Activated naive CD4-positive, alpha-beta T cell treated with anti-CD3 and anti-CD28 coated beads, Interleukin-2, amount 10 ng/mL, durations not matched to agents 7 days and 5 days (primary cell): ENCODE results near the gene RBM3.
A peak's percentile ranks its signal among the peaks of the same experiment; 100 is the strongest.

Experiments used
- CTCF ChIA-PET: fragments of 350-600 bp; sonication (Branson Sonifier 250); formaldehyde crosslinking; loops from one replicate; lab custom pipeline; 2021; ENCODE audit warnings: antibody characterized with exemption; lab: Charles Lee
- DNase-seq: peaks from one replicate; pipeline ENCODE4 v3.0.0-alpha.2; 2020
- H3K27ac Mint-ChIP-seq: one replicate; pipeline ENCODE4 v1.8.0; 2021; ENCODE audit warnings: mild to moderate bottlenecking, moderate library complexity, mixed read lengths
- H3K27me3 Mint-ChIP-seq: one replicate; pipeline ENCODE4 v1.8.0; 2021; ENCODE audit warnings: mild to moderate bottlenecking, mixed read lengths
- H3K36me3 Mint-ChIP-seq: one replicate; pipeline ENCODE4 v1.8.0; 2021; ENCODE audit warnings: mixed read lengths
- H3K4me1 Mint-ChIP-seq: one replicate; pipeline ENCODE4 v1.8.0; 2021; ENCODE audit warnings: mixed read lengths
- H3K4me3 Mint-ChIP-seq: one replicate; pipeline ENCODE4 v1.8.0; 2021; ENCODE audit warnings: mild to moderate bottlenecking, moderate library complexity, mixed read lengths
- H3K9me3 Mint-ChIP-seq: one replicate; pipeline ENCODE4 v1.8.0; 2021; ENCODE audit warnings: mixed read lengths

RBM3 gene

DNA sequence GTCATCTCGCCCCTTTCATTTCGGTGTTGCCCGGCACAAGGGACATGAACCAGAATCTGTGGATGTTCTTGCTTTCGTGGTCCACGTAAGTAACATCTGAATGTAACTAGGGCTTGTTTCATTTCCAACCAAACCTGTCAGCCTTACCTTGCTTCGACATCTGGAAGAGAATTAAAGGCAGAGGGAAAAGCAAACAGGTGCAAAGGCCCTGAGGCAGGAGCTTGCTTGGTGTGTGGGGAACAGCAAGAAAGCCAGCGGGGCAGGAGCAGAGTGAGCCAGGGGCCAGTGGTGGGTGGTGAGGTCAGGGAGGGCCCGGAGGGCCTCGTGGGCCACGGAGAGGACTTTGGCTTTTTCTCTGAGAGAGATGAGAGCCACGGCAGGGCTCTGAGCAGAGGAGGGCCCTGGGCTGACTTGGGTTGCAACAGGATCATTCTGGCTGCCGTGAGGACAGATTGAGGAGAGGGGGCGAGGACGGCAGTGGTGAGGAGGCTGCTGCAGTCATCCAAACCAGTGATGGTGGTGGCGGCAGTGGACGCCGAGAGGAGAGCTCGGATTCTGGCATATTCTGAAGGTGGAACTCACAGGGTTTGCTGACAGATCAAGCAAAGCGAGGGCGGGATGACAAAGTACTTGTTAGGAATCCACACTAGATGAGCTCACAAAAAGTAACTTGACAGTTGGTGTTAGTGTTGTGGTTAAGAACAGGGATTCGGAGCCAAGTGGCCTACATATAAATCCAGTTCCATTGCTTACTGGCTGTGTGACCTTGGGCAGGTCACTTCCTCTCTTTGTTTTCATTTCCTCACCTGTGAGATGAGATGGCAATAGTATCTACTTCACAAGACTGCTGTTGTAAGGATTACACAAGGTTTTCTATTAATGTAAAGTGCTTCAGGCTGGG lies 16.2 kb downstream of the RBM3 start:
- no peak overlapping the region for H3K4me3 Mint-ChIP-seq
- no peak for DNase-seq
- peaks cover 4% of the 10 kb centered on the region for H3K27me3 Mint-ChIP-seq
- H3K36me3 Mint-ChIP-seq: no peaks in the 10 kb centered on the region
- CTCF ChIA-PET: interaction anchor here (1.6 kb wide), 1 partner anchor 12 kb away, joined by 3 read pairs; no protein-coding TSS in a partner anchor
- no peak overlapping the region for H3K27ac Mint-ChIP-seq
- no peaks in the 10 kb centered on the region for H3K9me3 Mint-ChIP-seq
- peaks cover 9% of the 10 kb centered on the region for H3K4me1 Mint-ChIP-seq

DNA sequence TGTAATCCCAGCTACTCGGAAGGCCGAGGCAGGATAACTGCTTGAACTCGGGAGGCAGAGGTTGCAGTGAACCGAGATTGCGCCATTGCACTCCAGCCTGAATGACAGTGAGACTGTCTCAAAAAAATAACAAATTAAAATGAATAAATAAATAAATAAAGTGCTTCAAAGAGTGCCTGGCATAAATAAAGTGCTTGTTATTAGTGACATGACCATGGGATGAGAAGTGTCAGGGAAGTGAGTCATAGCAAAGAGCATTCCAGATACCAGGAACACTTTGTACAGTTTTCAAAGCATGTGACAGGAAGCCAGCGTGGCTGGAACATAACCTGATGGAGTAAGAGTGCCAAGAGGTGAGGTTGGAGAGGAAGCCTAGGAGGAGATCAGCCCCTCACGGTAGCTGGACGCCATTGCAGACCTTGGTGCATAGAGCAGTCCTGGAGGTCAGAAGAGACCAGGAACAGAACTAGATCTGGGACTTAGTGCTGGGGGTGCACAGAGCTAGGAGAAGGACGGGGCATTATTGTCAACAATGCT lies 17.0 kb downstream of the RBM3 start:
- Mint-ChIP-seq H3K4me3 (no peak overlapping the region), H3K36me3 (no peaks in the 10 kb centered on the region), H3K27ac (no peak overlapping the region), H3K4me1 (peaks cover 9% of the 10 kb centered on the region), H3K9me3 (no peaks in the 10 kb centered on the region), H3K27me3 (peaks cover 4% of the 10 kb centered on the region)
- DNase-seq: no peak
- CTCF ChIA-PET: interaction anchor here (1.6 kb wide), 1 partner anchor 13 kb away, joined by 3 read pairs; no protein-coding TSS in a partner anchor

DNA sequence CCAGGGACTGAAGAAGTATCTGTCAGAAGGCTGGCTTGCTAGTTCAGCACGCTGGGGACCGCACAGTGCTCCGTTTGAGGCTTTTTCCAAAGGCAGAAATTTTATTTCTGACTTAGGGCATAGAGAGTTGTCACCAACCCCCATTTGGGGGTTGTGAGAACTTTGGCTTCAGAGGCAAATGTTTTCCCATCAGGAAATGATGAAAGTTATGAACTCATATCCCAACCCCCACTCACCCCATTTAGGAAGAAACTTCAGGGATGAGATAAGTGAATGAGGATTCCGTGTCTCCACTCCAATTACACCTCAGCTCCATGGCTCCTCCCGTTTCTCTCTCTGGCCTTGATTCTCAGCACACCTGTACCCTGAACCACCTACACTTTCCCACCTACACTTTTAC lies 18.7 kb downstream of the RBM3 start:
- H3K9me3 Mint-ChIP-seq: no peaks in the 10 kb centered on the region
- H3K36me3 Mint-ChIP-seq: peaks cover 4% of the 10 kb centered on the region
- no peak overlapping the region for H3K27ac Mint-ChIP-seq
- peaks cover 8% of the 10 kb centered on the region for H3K27me3 Mint-ChIP-seq
- no peak overlapping the region for H3K4me3 Mint-ChIP-seq
- CTCF ChIA-PET: no interaction called here
- DNase-seq: no peak
- H3K4me1 Mint-ChIP-seq: peaks cover 15% of the 10 kb centered on the region

DNA sequence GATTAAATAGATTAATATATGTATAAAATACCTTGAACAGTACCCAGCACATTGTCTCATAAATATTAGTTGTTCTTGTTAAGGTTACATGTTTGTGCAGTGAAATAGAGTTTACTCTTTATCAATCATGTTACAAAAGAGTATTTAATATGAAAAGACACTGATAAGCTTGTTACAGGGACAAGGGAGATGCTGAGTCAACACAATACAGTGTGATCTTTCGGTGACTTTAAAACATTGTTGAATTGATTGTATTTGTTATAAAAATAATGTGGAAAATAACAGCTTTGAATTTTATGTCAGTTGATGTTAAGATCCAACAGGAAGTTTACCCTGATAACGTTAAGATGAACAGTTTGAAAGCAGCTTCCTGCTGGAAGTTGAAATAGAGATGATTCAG lies 21.6 kb downstream of the RBM3 start:
- no peaks in the 10 kb centered on the region for H3K9me3 Mint-ChIP-seq
- no peak for DNase-seq
- H3K4me3 Mint-ChIP-seq: no peak overlapping the region
- H3K4me1 Mint-ChIP-seq: peaks cover 18% of the 10 kb centered on the region
- CTCF ChIA-PET: no interaction called here
- peaks cover 6% of the 10 kb centered on the region for H3K27me3 Mint-ChIP-seq
- no peak overlapping the region for H3K27ac Mint-ChIP-seq
- peaks cover 8% of the 10 kb centered on the region for H3K36me3 Mint-ChIP-seq

DNA sequence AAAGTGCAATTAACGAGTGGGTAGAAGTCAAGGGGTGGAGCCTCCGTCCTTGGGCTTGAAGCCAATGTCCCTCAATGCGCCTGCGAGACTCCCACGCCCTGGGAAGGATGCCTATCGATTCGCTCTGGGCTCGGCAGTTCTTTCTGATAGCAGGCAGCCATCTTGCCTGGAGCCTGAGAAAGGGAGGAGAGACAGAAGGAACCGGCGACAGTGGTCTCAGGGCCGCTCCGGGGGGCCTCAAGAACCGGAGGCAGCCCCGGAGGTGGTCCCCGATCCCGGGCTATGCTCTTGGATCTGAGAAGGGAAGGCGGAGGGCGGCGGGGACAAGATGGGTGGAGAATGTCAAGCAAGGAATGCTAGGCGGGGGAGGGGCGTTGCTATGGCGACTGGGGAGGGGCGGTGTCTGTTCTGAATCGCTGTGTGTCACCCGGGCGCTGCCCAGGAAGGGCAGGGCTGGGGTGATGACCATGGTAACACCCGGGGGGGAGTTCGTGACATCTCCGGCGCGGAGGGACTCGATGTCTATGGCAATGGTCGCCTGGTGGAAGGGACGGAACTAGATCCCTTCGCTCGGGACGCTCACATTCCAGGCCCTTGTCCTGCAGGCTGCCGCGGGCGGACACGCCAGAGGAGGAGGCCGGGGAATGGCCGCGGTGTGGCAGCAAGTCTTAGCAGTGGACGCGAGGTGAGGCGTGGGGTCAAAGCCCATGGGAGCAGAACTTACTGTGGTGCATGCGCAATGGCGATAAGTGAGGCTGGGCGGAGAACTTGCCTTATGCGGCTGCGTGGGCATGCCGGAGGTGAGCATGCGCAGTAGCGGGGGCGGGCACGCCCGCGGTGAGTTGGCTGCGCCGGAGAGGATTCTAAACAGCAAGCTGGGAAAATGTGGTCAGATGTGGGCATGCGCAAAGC lies 23.3 kb downstream of the RBM3 start, which contains the start of gene WDR13:
Gene WDR13, plus strand, starts transcription at position 140 of the 912 bp plus-strand sequence. Its CDS starts 505 bp downstream, at position 645.
- Mint-ChIP-seq H3K4me1 (peaks cover 14% of the 10 kb centered on the region), H3K9me3 (no peaks in the 10 kb centered on the region), H3K27me3 (peaks cover 6% of the 10 kb centered on the region), H3K4me3 (peak within 1 kb of the TSS; percentile 92), H3K27ac (peak within 1 kb of the TSS; percentile 100), H3K36me3 (peaks cover 13% of the 10 kb centered on the region)
- peak; percentile 93 for DNase-seq
- CTCF ChIA-PET: no interaction called here

DNA sequence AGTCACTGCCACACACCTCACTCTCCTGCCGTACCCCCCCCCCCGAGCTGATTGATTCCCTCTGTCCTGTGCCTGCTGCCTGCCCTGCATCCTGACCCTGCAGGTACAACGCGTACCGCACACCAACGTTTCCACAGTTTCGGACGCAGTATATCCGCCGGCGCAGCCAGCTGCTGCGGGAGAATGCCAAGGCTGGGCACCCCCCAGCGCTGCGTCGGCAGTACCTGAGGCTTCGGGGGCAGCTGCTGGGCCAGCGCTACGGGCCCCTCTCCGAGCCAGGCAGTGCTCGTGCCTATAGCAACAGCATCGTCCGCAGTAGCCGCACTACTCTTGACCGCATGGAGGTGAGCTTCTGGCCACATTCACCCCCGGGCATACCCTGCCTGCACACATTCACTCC lies 24.3 kb downstream of the RBM3 start:
- H3K9me3 Mint-ChIP-seq: no peaks in the 10 kb centered on the region
- H3K27ac Mint-ChIP-seq: peak overlapping the region; percentile 100
- peaks cover 6% of the 10 kb centered on the region for H3K27me3 Mint-ChIP-seq
- H3K4me1 Mint-ChIP-seq: peaks cover 14% of the 10 kb centered on the region
- peaks cover 13% of the 10 kb centered on the region for H3K36me3 Mint-ChIP-seq
- CTCF ChIA-PET: no interaction called here
- H3K4me3 Mint-ChIP-seq: peak overlapping the region; percentile 92
- DNase-seq: no peak

DNA sequence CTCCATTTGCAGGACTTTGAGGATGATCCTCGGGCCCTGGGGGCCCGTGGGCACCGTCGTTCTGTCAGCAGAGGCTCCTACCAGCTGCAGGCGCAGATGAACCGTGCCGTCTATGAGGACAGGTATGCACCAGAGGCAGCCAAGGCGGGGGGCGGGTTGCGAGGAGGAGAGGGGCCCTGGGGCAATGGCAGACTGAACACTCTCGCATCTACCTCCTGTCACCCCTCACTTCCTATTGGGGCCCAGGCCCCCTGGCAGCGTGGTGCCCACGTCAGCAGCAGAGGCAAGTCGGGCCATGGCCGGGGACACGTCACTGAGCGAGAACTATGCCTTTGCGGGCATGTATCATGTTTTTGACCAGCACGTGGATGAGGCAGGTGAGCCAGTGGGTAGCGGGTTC lies 25.1 kb downstream of the RBM3 start:
- Mint-ChIP-seq H3K27me3 (peaks cover 6% of the 10 kb centered on the region), H3K36me3 (peaks cover 14% of the 10 kb centered on the region), H3K9me3 (no peaks in the 10 kb centered on the region), H3K27ac (no peak overlapping the region), H3K4me3 (no peak overlapping the region), H3K4me1 (peaks cover 14% of the 10 kb centered on the region)
- CTCF ChIA-PET: no interaction called here
- DNase-seq: no peak

DNA sequence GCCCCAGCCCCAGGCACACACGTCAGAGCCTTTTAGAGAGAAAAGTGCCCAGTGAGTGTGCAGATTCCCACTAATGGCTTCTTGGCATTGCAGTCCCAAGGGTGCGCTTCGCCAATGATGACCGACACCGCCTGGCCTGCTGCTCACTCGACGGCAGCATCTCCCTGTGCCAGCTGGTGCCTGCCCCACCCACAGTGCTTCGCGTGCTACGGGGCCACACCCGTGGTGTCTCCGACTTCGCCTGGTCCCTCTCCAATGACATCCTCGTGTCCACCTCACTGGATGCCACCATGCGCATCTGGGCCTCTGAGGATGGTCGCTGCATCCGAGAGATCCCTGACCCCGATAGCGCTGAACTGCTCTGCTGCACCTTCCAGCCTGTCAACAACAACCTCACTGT lies 25.9 kb downstream of the RBM3 start:
- Mint-ChIP-seq H3K4me3 (no peak overlapping the region), H3K9me3 (no peaks in the 10 kb centered on the region), H3K27me3 (peaks cover 6% of the 10 kb centered on the region), H3K4me1 (peaks cover 14% of the 10 kb centered on the region), H3K27ac (no peak overlapping the region), H3K36me3 (peaks cover 18% of the 10 kb centered on the region)
- CTCF ChIA-PET: no interaction called here
- DNase-seq: no peak

DNA sequence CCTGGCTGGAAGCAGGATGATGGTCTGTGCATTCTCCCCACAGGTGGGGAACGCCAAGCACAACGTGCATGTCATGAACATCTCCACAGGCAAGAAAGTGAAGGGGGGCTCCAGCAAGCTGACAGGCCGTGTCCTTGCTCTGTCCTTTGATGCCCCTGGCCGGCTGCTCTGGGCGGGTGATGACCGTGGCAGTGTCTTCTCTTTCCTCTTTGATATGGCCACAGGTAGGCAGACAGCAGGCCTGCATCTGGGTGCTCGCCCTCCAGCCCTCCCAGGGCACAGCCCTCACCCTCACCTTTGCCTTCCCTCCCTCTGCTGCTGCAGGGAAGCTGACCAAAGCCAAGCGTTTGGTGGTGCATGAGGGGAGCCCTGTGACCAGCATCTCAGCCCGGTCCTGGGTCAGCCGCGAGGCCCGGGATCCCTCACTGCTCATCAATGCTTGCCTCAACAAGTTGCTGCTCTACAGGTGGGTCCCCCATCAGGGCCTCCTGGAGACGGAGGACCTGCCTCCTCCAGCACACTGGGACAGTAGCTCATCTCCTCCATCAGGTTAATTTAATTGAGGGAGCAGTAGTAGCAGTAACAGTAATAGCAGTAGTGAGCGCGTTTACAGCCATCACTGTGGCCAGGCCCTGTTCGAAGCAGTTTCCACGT lies 27.6 kb downstream of the RBM3 start:
- Mint-ChIP-seq H3K27ac (no peak overlapping the region), H3K36me3 (peaks cover 19% of the 10 kb centered on the region), H3K27me3 (peaks cover 6% of the 10 kb centered on the region), H3K4me1 (peaks cover 14% of the 10 kb centered on the region), H3K4me3 (no peak overlapping the region), H3K9me3 (no peaks in the 10 kb centered on the region)
- CTCF ChIA-PET: interaction anchor here (0.6 kb wide), 1 partner anchor 48 kb away, joined by 3 read pairs; no protein-coding TSS in a partner anchor
- no peak for DNase-seq

DNA sequence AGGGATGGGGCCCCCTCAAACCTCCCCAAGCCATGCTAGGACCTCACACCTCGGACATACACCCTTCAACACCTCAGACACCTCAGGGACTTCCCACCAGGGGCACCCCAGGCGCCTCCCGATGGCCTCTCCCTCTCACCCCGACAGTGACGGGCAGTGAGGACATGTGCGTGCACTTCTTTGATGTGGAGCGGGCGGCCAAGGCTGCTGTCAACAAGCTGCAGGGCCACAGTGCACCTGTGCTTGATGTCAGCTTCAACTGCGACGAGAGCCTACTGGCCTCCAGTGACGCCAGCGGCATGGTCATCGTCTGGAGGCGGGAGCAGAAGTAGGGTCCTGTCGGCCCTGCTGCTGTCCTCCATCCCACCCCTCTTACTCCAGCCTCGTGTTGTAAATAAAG lies 30.4 kb downstream of the RBM3 start:
- H3K9me3 Mint-ChIP-seq: no peaks in the 10 kb centered on the region
- no peak overlapping the region for H3K4me3 Mint-ChIP-seq
- H3K4me1 Mint-ChIP-seq: no peaks in the 10 kb centered on the region
- peaks cover 11% of the 10 kb centered on the region for H3K36me3 Mint-ChIP-seq
- CTCF ChIA-PET: no interaction called here
- H3K27me3 Mint-ChIP-seq: no peaks in the 10 kb centered on the region
- no peak overlapping the region for H3K27ac Mint-ChIP-seq
- DNase-seq: no peak

DNA sequence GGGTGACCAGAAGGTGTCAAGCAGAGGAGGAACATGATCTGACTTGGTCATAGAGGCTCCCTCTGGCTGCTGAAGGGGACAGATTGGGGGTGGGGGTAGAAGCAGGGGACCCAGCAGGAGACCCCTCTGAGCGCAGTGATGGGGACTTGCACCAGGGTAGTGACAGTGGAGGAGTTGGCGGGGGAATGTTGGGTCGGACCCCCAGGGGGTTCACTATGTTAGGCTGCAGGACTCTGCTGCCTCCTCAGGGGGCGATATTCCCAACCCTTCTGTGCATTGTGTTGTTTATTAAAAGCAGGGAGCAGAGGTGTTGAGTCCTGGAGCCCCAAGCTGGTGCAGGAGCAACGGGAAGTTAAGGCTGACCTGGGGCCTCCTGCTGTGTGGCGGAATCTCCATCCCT lies 31.8 kb downstream of the RBM3 start:
- CTCF ChIA-PET: no interaction called here

DNA sequence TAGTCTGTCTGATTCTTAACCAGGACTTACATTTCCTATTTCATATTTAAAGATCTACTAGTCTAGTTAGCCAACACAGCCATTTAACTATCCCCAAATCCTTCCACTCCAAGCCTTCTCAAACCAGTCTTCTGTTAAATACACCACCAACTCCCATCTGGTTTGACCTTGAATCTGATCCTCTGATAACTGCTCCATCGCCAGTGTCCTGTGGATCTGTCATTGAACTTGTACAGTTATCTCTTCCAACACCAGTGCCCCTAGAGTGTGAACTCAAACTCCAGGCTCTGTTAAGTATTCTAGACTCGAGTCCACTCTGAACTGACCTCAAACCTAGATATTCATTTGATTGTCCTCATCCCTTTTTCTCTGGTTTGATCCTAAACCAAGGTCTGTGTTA lies 37.4 kb downstream of the RBM3 start:
- CTCF ChIA-PET: no interaction called here
- Mint-ChIP-seq H3K4me3 (no peak overlapping the region), H3K36me3 (no peaks in the 10 kb centered on the region), H3K27ac (no peak overlapping the region), H3K9me3 (no peaks in the 10 kb centered on the region), H3K4me1 (no peaks in the 10 kb centered on the region), H3K27me3 (peaks cover 8% of the 10 kb centered on the region)
- no peak for DNase-seq

More for the DNA sequence above, 31.8 kb downstream of the RBM3 start:
- Mint-ChIP-seq H3K4me3 (no peak overlapping the region), H3K27ac (no peak overlapping the region), H3K4me1 (no peaks in the 10 kb centered on the region), H3K9me3 (no peaks in the 10 kb centered on the region), H3K36me3 (peaks cover 9% of the 10 kb centered on the region), H3K27me3 (no peaks in the 10 kb centered on the region)
- no peak for DNase-seq

DNA sequence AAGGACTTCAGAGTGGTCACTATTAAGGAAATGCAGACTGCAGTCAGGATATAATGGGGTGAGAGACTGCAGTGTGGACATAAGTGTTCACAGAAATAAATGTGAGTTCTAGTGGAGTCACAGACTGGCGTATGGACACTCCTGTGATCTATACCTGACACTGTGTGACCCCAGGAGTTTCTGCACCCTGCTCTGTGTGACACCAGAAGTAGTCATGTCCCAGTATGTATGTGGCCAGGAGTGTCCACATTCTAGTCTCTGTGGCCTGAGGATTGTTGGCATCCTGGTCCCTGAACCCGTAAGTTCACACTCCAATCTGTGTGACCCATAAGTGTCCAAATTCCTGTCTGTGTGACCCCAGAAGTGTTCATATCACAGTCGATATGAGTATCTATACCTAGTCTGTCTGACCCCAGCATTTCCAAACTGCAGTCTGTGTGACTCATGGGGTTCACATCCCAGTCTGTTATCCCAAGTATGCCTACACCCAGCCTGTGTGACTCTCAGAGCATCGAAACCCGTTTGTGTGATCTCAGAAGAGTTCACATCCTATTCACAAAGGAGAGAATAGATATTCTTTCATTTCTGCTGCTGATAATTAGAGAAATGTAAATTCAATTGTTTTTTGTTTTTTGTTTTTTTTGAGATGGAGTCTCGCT lies 39.3 kb downstream of the RBM3 start:
- no peaks in the 10 kb centered on the region for H3K36me3 Mint-ChIP-seq
- no peak overlapping the region for H3K4me3 Mint-ChIP-seq
- peaks cover 20% of the 10 kb centered on the region for H3K27me3 Mint-ChIP-seq
- no peak overlapping the region for H3K27ac Mint-ChIP-seq
- CTCF ChIA-PET: no interaction called here
- no peaks in the 10 kb centered on the region for H3K4me1 Mint-ChIP-seq
- no peaks in the 10 kb centered on the region for H3K9me3 Mint-ChIP-seq
- no peak for DNase-seq
